Panc1 (cell line): ENCODE data around the gene STRA6.

Source experiments
- SIN3A ChIP-seq: IDR thresholded peaks from 2 replicates; pipeline ENCODE4 v1.6.1; 2012; ENCODE audit warnings: low read depth, mild to moderate bottlenecking, low read length, moderate library complexity, borderline replicate concordance; ENCODE audit not compliant: insufficient read depth
- TF ChIP-seq, protein P1 (sequence below): fragments of 450-650 bp; IDR thresholded peaks from 2 replicates; pipeline ENCODE4 v1.5.1; 2017; ENCODE audit warnings: mild to moderate bottlenecking

DNA sequence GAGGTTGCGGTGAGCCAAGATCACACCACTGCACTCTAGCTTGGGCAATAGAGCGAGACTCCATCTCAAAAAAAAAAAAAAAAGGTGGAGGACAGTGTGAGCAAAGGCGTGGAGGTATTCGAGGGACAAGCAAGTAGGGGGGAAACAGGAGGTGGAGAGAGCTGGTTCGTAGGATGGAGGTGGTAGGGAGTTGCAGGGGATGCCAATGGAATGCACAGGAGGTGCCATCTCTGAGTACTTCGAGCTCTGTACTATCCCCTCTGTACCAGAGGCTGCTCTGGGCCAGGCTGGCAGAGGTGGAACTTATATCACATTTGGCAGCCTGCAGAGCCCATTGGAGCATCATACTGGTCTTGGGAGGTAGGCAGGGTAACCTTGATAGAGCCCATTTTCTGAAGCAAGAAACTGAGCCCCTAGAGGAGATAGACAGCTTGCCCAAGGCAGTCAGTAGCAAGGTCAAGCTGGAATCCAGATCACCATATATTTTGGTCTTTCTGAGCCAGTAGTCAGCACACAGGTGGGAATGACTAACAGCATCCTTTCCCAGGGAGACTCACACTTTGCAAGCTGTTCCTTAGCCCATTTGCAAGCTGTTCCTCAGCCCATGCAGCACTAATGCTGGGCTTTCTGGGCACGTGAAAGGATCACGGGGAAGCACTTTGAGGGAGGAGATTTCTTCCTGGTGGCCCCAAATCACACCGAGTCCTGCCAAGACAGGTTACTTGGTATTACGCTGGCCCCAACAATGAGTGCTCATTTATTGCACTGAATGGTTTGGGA is 24.4 kb upstream of the STRA6 start:
- TF ChIP-seq, protein P1, sequence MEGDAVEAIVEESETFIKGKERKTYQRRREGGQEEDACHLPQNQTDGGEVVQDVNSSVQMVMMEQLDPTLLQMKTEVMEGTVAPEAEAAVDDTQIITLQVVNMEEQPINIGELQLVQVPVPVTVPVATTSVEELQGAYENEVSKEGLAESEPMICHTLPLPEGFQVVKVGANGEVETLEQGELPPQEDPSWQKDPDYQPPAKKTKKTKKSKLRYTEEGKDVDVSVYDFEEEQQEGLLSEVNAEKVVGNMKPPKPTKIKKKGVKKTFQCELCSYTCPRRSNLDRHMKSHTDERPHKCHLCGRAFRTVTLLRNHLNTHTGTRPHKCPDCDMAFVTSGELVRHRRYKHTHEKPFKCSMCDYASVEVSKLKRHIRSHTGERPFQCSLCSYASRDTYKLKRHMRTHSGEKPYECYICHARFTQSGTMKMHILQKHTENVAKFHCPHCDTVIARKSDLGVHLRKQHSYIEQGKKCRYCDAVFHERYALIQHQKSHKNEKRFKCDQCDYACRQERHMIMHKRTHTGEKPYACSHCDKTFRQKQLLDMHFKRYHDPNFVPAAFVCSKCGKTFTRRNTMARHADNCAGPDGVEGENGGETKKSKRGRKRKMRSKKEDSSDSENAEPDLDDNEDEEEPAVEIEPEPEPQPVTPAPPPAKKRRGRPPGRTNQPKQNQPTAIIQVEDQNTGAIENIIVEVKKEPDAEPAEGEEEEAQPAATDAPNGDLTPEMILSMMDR = no peak
- TF ChIP-seq SIN3A = no peak
